ENCODE results near the gene STEAP1. TPM values are rescaled to one million over a fixed set of nuclear protein-coding genes. Genes with fewer than 3 reads are reported as not detected.

STEAP1 gene
- total RNA-seq, 1 experiment from 2014 or later, result 4.1 TPM

DNA sequence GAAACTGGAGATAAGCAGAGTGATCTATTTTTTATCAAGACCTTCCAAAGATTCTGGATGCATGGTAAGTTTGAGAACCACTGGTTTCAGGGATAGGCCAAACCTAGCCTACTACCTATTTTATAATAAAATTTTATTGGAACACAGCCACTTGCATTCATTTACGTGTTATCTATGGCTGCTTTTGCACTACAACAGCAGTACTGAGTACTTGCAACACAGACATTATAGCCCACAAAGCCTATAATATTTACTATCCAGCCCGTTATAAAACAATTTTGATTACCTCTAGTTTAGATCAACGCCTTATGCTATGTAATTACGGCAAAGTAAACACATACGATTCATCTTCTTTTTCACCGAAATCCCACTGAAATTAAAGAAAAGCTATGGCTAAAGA, 18.4 kb downstream of the STEAP1 start:
- no peaks in the 10 kb centered on the region for H3K9me3 ChIP-seq (ENCODE audit: control insufficient read depth, low read depth, low read length)
- H2BK120ac ChIP-seq (ENCODE audit: low read depth, low read length, poor library complexity, severe bottlenecking), result no peak overlapping the region
- H4K91ac ChIP-seq (ENCODE audit: insufficient read length, low read depth, low read length), result no peak overlapping the region
- no peak overlapping the region for H3K56ac ChIP-seq (ENCODE audit: insufficient read length, low read depth, low read length)
- H2BK15ac ChIP-seq (ENCODE audit: low read depth, low read length), result no peak overlapping the region
- H2BK12ac ChIP-seq (ENCODE audit: insufficient read length, low read depth, low read length), result no peak overlapping the region
- no peak overlapping the region for H2BK20ac ChIP-seq (ENCODE audit: low read depth, low read length, poor library complexity, severe bottlenecking)
- H3K18ac ChIP-seq (ENCODE audit: insufficient read length, low read depth, low read length), result no peak overlapping the region
- H3T11ph ChIP-seq (ENCODE audit: low read length), result no peak overlapping the region
- Mint-ChIP-seq H3K4me1 (no peaks in the 10 kb centered on the region), H3K4me3 (no peak overlapping the region), H3K9me3 (peaks cover 8 to 14% of the 10 kb centered on the region in 2 experiments; a peak in 3 of 5 replicates), H3K27me3 (ENCODE audit: low read depth) (no peaks in the 10 kb centered on the region), H3K27ac (no peak overlapping the region), H3K36me3 (ENCODE audit: insufficient read depth in 1 of 3, low read depth in 3 of 3) (peaks cover 0 to 5% (median 1%) of the 10 kb centered on the region in 3 experiments; a peak in 2 of 7 replicates)
- H3K9ac ChIP-seq (ENCODE audit: extremely low read depth, insufficient read length, low read length), result no peak overlapping the region
- no peak overlapping the region for H4K5ac ChIP-seq (ENCODE audit: insufficient read length, low read depth, low read length)
- WGBS (ENCODE audit: extremely low coverage, insufficient read length, low lambda C conversion rate), result no CpG with 5 or more reads among the region's 6 CpGs
- H2AK5ac ChIP-seq (ENCODE audit: insufficient read length, low read length), result no peak overlapping the region
- no peaks in the 10 kb centered on the region for H4K20me1 ChIP-seq (ENCODE audit: control insufficient read depth, insufficient read depth, insufficient read length)
- no peaks in the 10 kb centered on the region for H3K4me1 ChIP-seq (ENCODE audit: insufficient read depth, low read length)
- DNase-seq, result no peak
- no peak overlapping the region for H3K14ac ChIP-seq (ENCODE audit: insufficient read depth, low read length)
- TF ChIP-seq, protein P1, sequence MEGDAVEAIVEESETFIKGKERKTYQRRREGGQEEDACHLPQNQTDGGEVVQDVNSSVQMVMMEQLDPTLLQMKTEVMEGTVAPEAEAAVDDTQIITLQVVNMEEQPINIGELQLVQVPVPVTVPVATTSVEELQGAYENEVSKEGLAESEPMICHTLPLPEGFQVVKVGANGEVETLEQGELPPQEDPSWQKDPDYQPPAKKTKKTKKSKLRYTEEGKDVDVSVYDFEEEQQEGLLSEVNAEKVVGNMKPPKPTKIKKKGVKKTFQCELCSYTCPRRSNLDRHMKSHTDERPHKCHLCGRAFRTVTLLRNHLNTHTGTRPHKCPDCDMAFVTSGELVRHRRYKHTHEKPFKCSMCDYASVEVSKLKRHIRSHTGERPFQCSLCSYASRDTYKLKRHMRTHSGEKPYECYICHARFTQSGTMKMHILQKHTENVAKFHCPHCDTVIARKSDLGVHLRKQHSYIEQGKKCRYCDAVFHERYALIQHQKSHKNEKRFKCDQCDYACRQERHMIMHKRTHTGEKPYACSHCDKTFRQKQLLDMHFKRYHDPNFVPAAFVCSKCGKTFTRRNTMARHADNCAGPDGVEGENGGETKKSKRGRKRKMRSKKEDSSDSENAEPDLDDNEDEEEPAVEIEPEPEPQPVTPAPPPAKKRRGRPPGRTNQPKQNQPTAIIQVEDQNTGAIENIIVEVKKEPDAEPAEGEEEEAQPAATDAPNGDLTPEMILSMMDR (conservative IDR thresholded peaks at IDR 0.05), result no peak
- H3K23ac ChIP-seq (ENCODE audit: insufficient read length, low read depth, low read length), result no peak overlapping the region
- H4K8ac ChIP-seq (replicated peaks; ENCODE audit: insufficient read length, low read depth, low read length), result no peak overlapping the region
- H3K23me2 ChIP-seq (ENCODE audit: insufficient read length, low read depth, low read length, poor library complexity, severe bottlenecking), result no peaks in the 10 kb centered on the region
- no peaks in the 10 kb centered on the region for H3K79me2 ChIP-seq (ENCODE audit: insufficient read depth, low read length)
- no peak overlapping the region for H2BK5ac ChIP-seq (ENCODE audit: insufficient read length, low read length)
- no peak overlapping the region for H2AFZ ChIP-seq (ENCODE audit: low read length)
- no peak overlapping the region for H3K4ac ChIP-seq (ENCODE audit: low read depth, low read length)
- no peak overlapping the region for H3K27ac ChIP-seq (ENCODE audit: insufficient read length, low read depth, low read length)
- no peaks in the 10 kb centered on the region for H3K79me1 ChIP-seq (ENCODE audit: insufficient read depth, low read depth, low read length, poor library complexity, severe bottlenecking)
- H3K27me3 ChIP-seq (ENCODE audit: insufficient read depth, low read length), result no peaks in the 10 kb centered on the region
- H3K4me2 ChIP-seq (ENCODE audit: insufficient read depth, insufficient read length, low read length), result no peak overlapping the region

Data from H9 (cell line).